KMS-11 (cell line): Measurements from ENCODE around the gene KIF27.

Experiments used
- H2AFZ ChIP-seq: fragments of 200-600 bp; sonication (generic); 2 replicates; pipeline ENCODE4 v1.6.1; 2016; ENCODE audit warnings: antibody characterized with exemption, mixed run types, low read depth
- H3K27ac ChIP-seq: fragments of 200-600 bp; sonication (generic); 2 replicates; pipeline ENCODE4 v1.6.1; 2016; ENCODE audit warnings: mild to moderate bottlenecking, mixed run types
- H3K27me3 ChIP-seq: fragments of 200-600 bp; sonication (generic); 2 replicates; pipeline ENCODE4 v1.6.1; 2017; ENCODE audit warnings: mild to moderate bottlenecking, low read depth, mixed run types, moderate library complexity; ENCODE audit not compliant: insufficient read depth
- H3K36me3 ChIP-seq: fragments of 200-600 bp; sonication (generic); 2 replicates; pipeline ENCODE4 v1.6.1; 2017; ENCODE audit warnings: mild to moderate bottlenecking, mixed run types; ENCODE audit not compliant: insufficient read depth
- H3K4me1 ChIP-seq: fragments of 200-600 bp; sonication (generic); 2 replicates; pipeline ENCODE4 v1.6.1; 2016; ENCODE audit warnings: mild to moderate bottlenecking, low read depth, mixed run types; ENCODE audit not compliant: poor library complexity, severe bottlenecking
- H3K4me2 ChIP-seq: fragments of 200-600 bp; sonication (generic); 2 replicates; pipeline ENCODE4 v1.7.0; 2016; ENCODE audit warnings: mild to moderate bottlenecking, mixed run types
- H3K4me3 ChIP-seq: fragments of 200-600 bp; sonication (generic); IDR thresholded peaks from 2 replicates; pipeline ENCODE4 v1.6.1; 2017; ENCODE audit warnings: low read depth, low read length, mixed read lengths; ENCODE audit not compliant: insufficient read depth
- H3K79me2 ChIP-seq: fragments of 200-600 bp; sonication (generic); 2 replicates; pipeline ENCODE4 v1.6.1; 2016; ENCODE audit warnings: low read depth, mixed run types; ENCODE audit not compliant: insufficient read depth
- H3K9ac ChIP-seq: fragments of 200-600 bp; sonication (generic); 2 replicates; pipeline ENCODE4 v1.6.1; 2016; ENCODE audit warnings: mild to moderate bottlenecking, mixed run types
- H4K20me1 ChIP-seq: fragments of 200-600 bp; sonication (generic); 2 replicates; pipeline ENCODE4 v1.6.1; 2016; ENCODE audit warnings: mild to moderate bottlenecking, mixed run types; ENCODE audit not compliant: insufficient read depth
- CTCF ChIP-seq: fragments of 200-600 bp; sonication (generic); conservative IDR thresholded peaks from 2 replicates; pipeline ENCODE4 v1.6.1; 2017; ENCODE audit warnings: low read depth, mild to moderate bottlenecking, antibody characterized with exemption, low read length, moderate library complexity, mixed read lengths

KIF27 gene

GRCh38 chr9:83960991-83961390, 39.8 kb upstream of the KIF27 start:
- Histone ChIP-seq H3K27me3 (no peaks in the 10 kb centered on the region), H3K4me3 (no peak overlapping the region), H4K20me1 (no peaks in the 10 kb centered on the region), H3K9ac (no peak overlapping the region), H3K4me2 (no peak overlapping the region), H2AFZ (no peak overlapping the region), H3K36me3 (no peaks in the 10 kb centered on the region), H3K79me2 (no peaks in the 10 kb centered on the region), H3K27ac (no peak overlapping the region), H3K4me1 (no peaks in the 10 kb centered on the region)
- no peak for TF ChIP-seq CTCF

DNA sequence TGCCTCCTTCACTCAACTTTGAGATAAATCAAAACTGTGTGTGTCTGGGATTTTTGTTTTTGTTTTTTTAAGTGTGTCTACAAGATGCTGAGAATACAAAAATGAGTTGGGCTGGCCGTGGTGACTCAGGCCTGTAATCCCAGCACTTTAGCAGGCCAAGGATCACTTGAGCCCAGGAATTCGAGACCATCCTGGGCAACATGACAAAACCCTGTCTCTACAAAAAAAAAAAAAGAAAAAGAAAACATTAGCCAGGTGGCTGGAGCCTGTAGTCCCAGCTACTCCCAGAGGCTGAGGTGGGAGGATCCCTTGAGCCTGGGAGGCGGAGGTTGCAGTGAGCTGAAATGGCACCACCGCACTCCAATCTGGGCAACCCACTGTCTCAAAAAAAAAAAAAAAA, 37.8 kb upstream of the KIF27 start:
- H3K36me3 ChIP-seq, result no peaks in the 10 kb centered on the region
- H3K27ac ChIP-seq, result no peak overlapping the region
- H4K20me1 ChIP-seq, result no peaks in the 10 kb centered on the region
- H3K4me3 ChIP-seq, result no peak overlapping the region
- no peak overlapping the region for H3K4me2 ChIP-seq
- no peaks in the 10 kb centered on the region for H3K79me2 ChIP-seq
- no peak overlapping the region for H3K9ac ChIP-seq
- H3K4me1 ChIP-seq, result no peaks in the 10 kb centered on the region
- no peak for TF ChIP-seq CTCF
- H3K27me3 ChIP-seq, result no peaks in the 10 kb centered on the region
- H2AFZ ChIP-seq, result no peak overlapping the region

- Histone ChIP-seq H3K4me1 (no peaks in the 10 kb centered on the region), H3K4me2 (no peak overlapping the region), H2AFZ (peak overlapping the region; percentile 27; the same call in 1 of the 2 replicates), H3K27ac (no peak overlapping the region), H3K79me2 (no peaks in the 10 kb centered on the region), H3K36me3 (no peaks in the 10 kb centered on the region), H3K9ac (no peak overlapping the region), H3K4me3 (no peak overlapping the region), H3K27me3 (no peaks in the 10 kb centered on the region), H4K20me1 (no peaks in the 10 kb centered on the region)
- TF ChIP-seq CTCF, result no peak
Measured at GRCh38 chr9:83957248-83957513, 35.9 kb upstream of the KIF27 start.

GRCh38 chr9:83956436-83957247, 35.4 kb upstream of the KIF27 start:
- Histone ChIP-seq H4K20me1 (no peaks in the 10 kb centered on the region), H3K79me2 (no peaks in the 10 kb centered on the region), H3K9ac (peak overlapping the region; percentile 58), H3K4me3 (no peak overlapping the region), H3K4me2 (no peak overlapping the region), H3K4me1 (no peaks in the 10 kb centered on the region), H2AFZ (peak overlapping the region; percentile 64), H3K27me3 (no peaks in the 10 kb centered on the region), H3K36me3 (no peaks in the 10 kb centered on the region), H3K27ac (peak overlapping the region; percentile 48)
- no peak for TF ChIP-seq CTCF
